ENCODE measurements around the gene PUS7.
"Not testable (repeated sequence)": the region's sequence is repeated elsewhere in the genome, so short reads cannot be mapped to it uniquely, and the experiment has no call there.

Gene PUS7

DNA sequence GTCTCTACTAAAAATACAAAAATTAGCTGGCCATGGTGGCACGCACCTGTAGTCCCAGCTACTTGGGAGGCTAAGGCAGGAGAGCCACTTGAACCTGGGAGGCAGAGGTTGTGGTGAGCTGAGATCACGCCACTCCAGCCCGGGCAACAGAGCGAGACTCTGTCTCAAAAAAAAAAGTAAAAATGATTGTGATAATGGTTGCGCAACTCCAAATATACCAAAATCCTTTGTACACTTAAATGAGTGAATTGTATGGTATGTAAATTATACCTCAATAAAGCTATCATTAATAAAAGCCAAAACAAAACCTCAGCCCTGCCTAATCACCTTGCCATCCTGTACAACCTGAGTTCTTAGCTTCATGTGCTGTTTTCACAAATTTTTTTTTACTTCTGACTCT lies 71.2 kb downstream of the PUS7 start:
- not testable (repeated sequence) for H3K4me3 ChIP-seq (ENCODE audit: low read length in 2 of 2); H3K4me2 ChIP-seq (ENCODE audit: insufficient read depth, low read length, poor library complexity, severe bottlenecking); DNase-seq (ENCODE audit: low spot score); H3K9ac ChIP-seq (ENCODE audit: low read depth, low read length, poor library complexity); H2BK120ac ChIP-seq (ENCODE audit: low read depth, low read length); H3K27me3 ChIP-seq (ENCODE audit: control insufficient read depth in 3 of 3, insufficient read depth in 3 of 3, low read depth in 1 of 3, low read length in 3 of 3); H3K79me1 ChIP-seq (ENCODE audit: low read depth, low read length); H3K18ac ChIP-seq (ENCODE audit: low read length); H2BK15ac ChIP-seq (ENCODE audit: low read length); H2BK12ac ChIP-seq (ENCODE audit: low read length); H2AFZ ChIP-seq (ENCODE audit: low read length); H2BK5ac ChIP-seq (ENCODE audit: low read length); H4K91ac ChIP-seq (ENCODE audit: low read depth, low read length, poor library complexity); H3K4ac ChIP-seq (ENCODE audit: low read length); H3K36me3 ChIP-seq (replicated peaks in 1 of 2; ENCODE audit: control insufficient read depth in 2 of 2, insufficient read depth in 2 of 2, low read length in 2 of 2); H4K8ac ChIP-seq (ENCODE audit: low read depth, low read length); H3K4me1 ChIP-seq (ENCODE audit: control insufficient read depth in 2 of 2, insufficient read depth in 1 of 2, low read depth in 1 of 2, low read length in 2 of 2); H3K27ac ChIP-seq (replicated peaks; ENCODE audit: low read length); H3K14ac ChIP-seq (ENCODE audit: low read length); H2AK5ac ChIP-seq (ENCODE audit: low read depth, low read length); H3K9me3 ChIP-seq (replicated peaks in 1 of 2; ENCODE audit: control insufficient read depth in 2 of 2, insufficient read depth in 1 of 2, low read depth in 1 of 2, low read length in 2 of 2); H3K23ac ChIP-seq (ENCODE audit: low read depth, low read length, poor library complexity)
- WGBS, 2 donors (ENCODE audit: extremely low coverage in 2 of 2, insufficient read length in 2 of 2, insufficient replicate concordance in 1 of 2) = no CpG with 5 or more reads among the region's 5 CpGs

DNA sequence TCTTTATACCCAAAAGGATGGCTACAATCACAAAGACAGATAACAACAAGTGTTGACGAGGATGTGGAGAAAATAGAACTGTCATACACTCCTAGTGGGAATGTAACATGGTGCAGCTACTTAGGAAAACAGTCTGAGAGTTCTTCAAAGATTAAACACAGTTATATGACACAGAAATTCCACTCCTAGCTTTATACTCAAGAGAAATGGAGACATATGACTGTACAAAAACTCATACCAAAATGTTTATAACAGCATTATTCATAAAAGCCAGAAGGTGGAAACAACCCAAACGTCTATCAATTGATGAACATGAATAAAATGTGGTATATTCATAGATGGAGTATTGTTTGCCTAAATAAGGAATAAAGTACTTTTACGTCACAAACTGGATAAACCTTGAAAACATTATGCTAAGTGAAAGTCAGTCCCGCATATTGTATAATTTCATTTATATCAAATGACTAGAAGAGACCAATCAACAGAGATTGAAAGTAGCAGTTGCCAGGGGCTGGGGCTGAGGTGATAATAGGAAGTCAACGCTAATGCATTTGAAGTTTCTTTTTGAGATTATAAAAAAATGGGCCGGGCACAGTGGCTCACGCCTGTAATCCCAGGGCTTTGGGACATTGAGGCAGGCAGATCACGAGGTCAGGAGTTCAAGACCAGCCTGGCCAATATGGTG lies 71.8 kb downstream of the PUS7 start:
- no peaks in the 10 kb centered on the region for H3K79me1 ChIP-seq (ENCODE audit: low read depth, low read length)
- H2BK12ac ChIP-seq (ENCODE audit: low read length) = no peak overlapping the region
- H3K4ac ChIP-seq (ENCODE audit: low read length) = no peak overlapping the region
- no peak overlapping the region for H3K9ac ChIP-seq (ENCODE audit: low read depth, low read length, poor library complexity)
- H2BK15ac ChIP-seq (ENCODE audit: low read length) = no peak overlapping the region
- H2AFZ ChIP-seq (ENCODE audit: low read length) = no peak overlapping the region
- no peak overlapping the region for H3K4me2 ChIP-seq (ENCODE audit: insufficient read depth, low read length, poor library complexity, severe bottlenecking)
- peaks cover 0 to 3% of the 10 kb centered on the region in 2 donors for H3K36me3 ChIP-seq (replicated peaks in 1 of 2; ENCODE audit: control insufficient read depth in 2 of 2, insufficient read depth in 2 of 2, low read length in 2 of 2)
- no peak overlapping the region for H4K91ac ChIP-seq (ENCODE audit: low read depth, low read length, poor library complexity)
- no peaks in the 10 kb centered on the region for H3K9me3 ChIP-seq (replicated peaks in 1 of 2; ENCODE audit: control insufficient read depth in 2 of 2, insufficient read depth in 1 of 2, low read depth in 1 of 2, low read length in 2 of 2)
- H3K23ac ChIP-seq (ENCODE audit: low read depth, low read length, poor library complexity) = no peak overlapping the region
- no peak overlapping the region for H3K14ac ChIP-seq (ENCODE audit: low read length)
- no peak overlapping the region for H3K18ac ChIP-seq (ENCODE audit: low read length)
- no peak overlapping the region for H2AK5ac ChIP-seq (ENCODE audit: low read depth, low read length)
- no peak overlapping the region for H3K27ac ChIP-seq (replicated peaks; ENCODE audit: low read length)
- H2BK5ac ChIP-seq (ENCODE audit: low read length) = no peak overlapping the region
- no CpG with 5 or more reads among the region's 8 CpGs for WGBS, 2 donors (ENCODE audit: extremely low coverage in 2 of 2, insufficient read length in 2 of 2, insufficient replicate concordance in 1 of 2)
- no peak overlapping the region for H2BK120ac ChIP-seq (ENCODE audit: low read depth, low read length)
- H3K4me1 ChIP-seq (ENCODE audit: control insufficient read depth in 2 of 2, insufficient read depth in 1 of 2, low read depth in 1 of 2, low read length in 2 of 2) = peaks cover 0 to 5% of the 10 kb centered on the region in 2 donors
- no peak overlapping the region for H3K4me3 ChIP-seq (ENCODE audit: low read length in 2 of 2)
- no peak for DNase-seq (ENCODE audit: low spot score)
- no peak overlapping the region for H4K8ac ChIP-seq (ENCODE audit: low read depth, low read length)
- H3K27me3 ChIP-seq (ENCODE audit: control insufficient read depth in 3 of 3, insufficient read depth in 3 of 3, low read depth in 1 of 3, low read length in 3 of 3) = no peaks in the 10 kb centered on the region

- no CpG with 5 or more reads among the region's 8 CpGs for WGBS, 2 donors (ENCODE audit: extremely low coverage in 2 of 2, insufficient read length in 2 of 2, insufficient replicate concordance in 1 of 2)
- H3K9me3 ChIP-seq (replicated peaks in 1 of 2; ENCODE audit: control insufficient read depth in 2 of 2, insufficient read depth in 1 of 2, low read depth in 1 of 2, low read length in 2 of 2) = no peaks in the 10 kb centered on the region
- no peak overlapping the region for H4K8ac ChIP-seq (ENCODE audit: low read depth, low read length)
- H3K27ac ChIP-seq (replicated peaks; ENCODE audit: low read length) = no peak overlapping the region
- no peak overlapping the region for H2BK5ac ChIP-seq (ENCODE audit: low read length)
- H2BK12ac ChIP-seq (ENCODE audit: low read length) = no peak overlapping the region
- H3K9ac ChIP-seq (ENCODE audit: low read depth, low read length, poor library complexity) = no peak overlapping the region
- no peak overlapping the region for H3K4me2 ChIP-seq (ENCODE audit: insufficient read depth, low read length, poor library complexity, severe bottlenecking)
- no peak overlapping the region for H3K4me3 ChIP-seq (ENCODE audit: low read length in 2 of 2)
- no peak overlapping the region for H2AFZ ChIP-seq (ENCODE audit: low read length)
- no peaks in the 10 kb centered on the region for H3K79me1 ChIP-seq (ENCODE audit: low read depth, low read length)
- no peak overlapping the region for H2BK120ac ChIP-seq (ENCODE audit: low read depth, low read length)
- H3K4ac ChIP-seq (ENCODE audit: low read length) = no peak overlapping the region
- no peaks in the 10 kb centered on the region for H3K27me3 ChIP-seq (ENCODE audit: control insufficient read depth in 3 of 3, insufficient read depth in 3 of 3, low read depth in 1 of 3, low read length in 3 of 3)
- H3K23ac ChIP-seq (ENCODE audit: low read depth, low read length, poor library complexity) = no peak overlapping the region
- no peaks in the 10 kb centered on the region for H3K36me3 ChIP-seq (replicated peaks in 1 of 2; ENCODE audit: control insufficient read depth in 2 of 2, insufficient read depth in 2 of 2, low read length in 2 of 2)
- H2AK5ac ChIP-seq (ENCODE audit: low read depth, low read length) = no peak overlapping the region
- no peak for DNase-seq (ENCODE audit: low spot score)
- H3K4me1 ChIP-seq (ENCODE audit: control insufficient read depth in 2 of 2, insufficient read depth in 1 of 2, low read depth in 1 of 2, low read length in 2 of 2) = peaks cover 0 to 5% of the 10 kb centered on the region in 2 donors
- H3K18ac ChIP-seq (ENCODE audit: low read length) = no peak overlapping the region
- H3K14ac ChIP-seq (ENCODE audit: low read length) = no peak overlapping the region
- H4K91ac ChIP-seq (ENCODE audit: low read depth, low read length, poor library complexity) = no peak overlapping the region
- H2BK15ac ChIP-seq (ENCODE audit: low read length) = no peak overlapping the region
Measured at GRCh38 chr7:105448181-105448580, 73.9 kb downstream of the PUS7 start.

DNA sequence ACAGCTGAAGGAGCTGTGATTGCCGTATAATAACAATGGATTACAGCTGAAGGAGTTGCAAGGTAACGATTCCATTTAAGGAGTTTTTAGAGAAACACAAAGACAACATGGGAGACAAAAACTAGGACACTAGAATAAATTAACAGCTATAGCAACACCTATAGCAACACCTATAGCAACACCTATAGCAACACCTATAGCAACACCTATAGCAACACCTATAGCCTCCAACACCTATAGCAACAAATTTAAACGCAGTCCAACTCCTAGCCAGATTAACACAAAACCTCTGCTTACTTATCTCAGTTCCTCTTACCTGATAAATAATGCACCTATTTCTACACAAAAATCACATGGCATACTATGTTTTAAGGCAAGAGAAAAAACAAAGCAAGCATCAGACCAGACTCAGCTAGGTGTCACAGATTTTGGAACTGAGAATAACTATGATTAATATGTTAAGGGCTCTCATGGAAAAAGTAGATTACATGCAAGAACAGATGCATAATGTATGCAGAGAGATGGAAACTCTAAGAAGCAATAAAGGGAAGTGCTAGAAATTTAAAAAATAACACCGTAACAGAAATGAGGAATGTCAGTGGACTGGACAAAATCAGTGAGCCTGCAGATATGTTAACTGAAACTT lies 77.6 kb downstream of the PUS7 start:
- no peak overlapping the region for H2AK5ac ChIP-seq (ENCODE audit: low read depth, low read length)
- no peaks in the 10 kb centered on the region for H3K27me3 ChIP-seq (ENCODE audit: control insufficient read depth in 3 of 3, insufficient read depth in 3 of 3, low read depth in 1 of 3, low read length in 3 of 3)
- H2BK120ac ChIP-seq (ENCODE audit: low read depth, low read length) = no peak overlapping the region
- no peak overlapping the region for H2BK12ac ChIP-seq (ENCODE audit: low read length)
- no peak for DNase-seq (ENCODE audit: low spot score)
- no peak overlapping the region for H3K18ac ChIP-seq (ENCODE audit: low read length)
- no peak overlapping the region for H2BK15ac ChIP-seq (ENCODE audit: low read length)
- H4K91ac ChIP-seq (ENCODE audit: low read depth, low read length, poor library complexity) = no peak overlapping the region
- no peak overlapping the region for H3K9ac ChIP-seq (ENCODE audit: low read depth, low read length, poor library complexity)
- H2BK5ac ChIP-seq (ENCODE audit: low read length) = no peak overlapping the region
- H3K4me2 ChIP-seq (ENCODE audit: insufficient read depth, low read length, poor library complexity, severe bottlenecking) = no peak overlapping the region
- H4K8ac ChIP-seq (ENCODE audit: low read depth, low read length) = no peak overlapping the region
- no peak overlapping the region for H3K4ac ChIP-seq (ENCODE audit: low read length)
- no peak overlapping the region for H3K27ac ChIP-seq (replicated peaks; ENCODE audit: low read length)
- H3K79me1 ChIP-seq (ENCODE audit: low read depth, low read length) = no peaks in the 10 kb centered on the region
- no peak overlapping the region for H3K4me3 ChIP-seq (ENCODE audit: low read length in 2 of 2)
- no peak overlapping the region for H3K23ac ChIP-seq (ENCODE audit: low read depth, low read length, poor library complexity)
- H2AFZ ChIP-seq (ENCODE audit: low read length) = no peak overlapping the region
- H3K4me1 ChIP-seq (ENCODE audit: control insufficient read depth in 2 of 2, insufficient read depth in 1 of 2, low read depth in 1 of 2, low read length in 2 of 2) = no peaks in the 10 kb centered on the region
- H3K36me3 ChIP-seq (replicated peaks in 1 of 2; ENCODE audit: control insufficient read depth in 2 of 2, insufficient read depth in 2 of 2, low read length in 2 of 2) = no peaks in the 10 kb centered on the region
- no peaks in the 10 kb centered on the region for H3K9me3 ChIP-seq (replicated peaks in 1 of 2; ENCODE audit: control insufficient read depth in 2 of 2, insufficient read depth in 1 of 2, low read depth in 1 of 2, low read length in 2 of 2)
- no CpG with 5 or more reads among the region's 4 CpGs for WGBS, 2 donors (ENCODE audit: extremely low coverage in 2 of 2, insufficient read length in 2 of 2, insufficient replicate concordance in 1 of 2)
- no peak overlapping the region for H3K14ac ChIP-seq (ENCODE audit: low read length)
